22Rv1 (cell line): ENCODE measurements around the gene PRDM16.

Experiments used
- H3K27ac ChIP-seq: fragments of 450-650 bp; 2 replicates; pipeline ENCODE4 v1.5.1; 2017
- ZFX ChIP-seq: fragments of 450-650 bp; IDR thresholded peaks from 2 replicates; pipeline ENCODE4 v1.6.1; 2017; ENCODE audit warnings: antibody characterized with exemption, borderline replicate concordance
- TF ChIP-seq, protein P1 (sequence below): fragments of 450-650 bp; IDR thresholded peaks from 2 replicates; pipeline ENCODE4 v1.5.1; 2017; ENCODE audit warnings: mild to moderate bottlenecking

PRDM16 gene

GRCh38 chr1:3022976-3023375 lies 46.0 kb upstream of the PRDM16 start:
- TF ChIP-seq, protein P1, sequence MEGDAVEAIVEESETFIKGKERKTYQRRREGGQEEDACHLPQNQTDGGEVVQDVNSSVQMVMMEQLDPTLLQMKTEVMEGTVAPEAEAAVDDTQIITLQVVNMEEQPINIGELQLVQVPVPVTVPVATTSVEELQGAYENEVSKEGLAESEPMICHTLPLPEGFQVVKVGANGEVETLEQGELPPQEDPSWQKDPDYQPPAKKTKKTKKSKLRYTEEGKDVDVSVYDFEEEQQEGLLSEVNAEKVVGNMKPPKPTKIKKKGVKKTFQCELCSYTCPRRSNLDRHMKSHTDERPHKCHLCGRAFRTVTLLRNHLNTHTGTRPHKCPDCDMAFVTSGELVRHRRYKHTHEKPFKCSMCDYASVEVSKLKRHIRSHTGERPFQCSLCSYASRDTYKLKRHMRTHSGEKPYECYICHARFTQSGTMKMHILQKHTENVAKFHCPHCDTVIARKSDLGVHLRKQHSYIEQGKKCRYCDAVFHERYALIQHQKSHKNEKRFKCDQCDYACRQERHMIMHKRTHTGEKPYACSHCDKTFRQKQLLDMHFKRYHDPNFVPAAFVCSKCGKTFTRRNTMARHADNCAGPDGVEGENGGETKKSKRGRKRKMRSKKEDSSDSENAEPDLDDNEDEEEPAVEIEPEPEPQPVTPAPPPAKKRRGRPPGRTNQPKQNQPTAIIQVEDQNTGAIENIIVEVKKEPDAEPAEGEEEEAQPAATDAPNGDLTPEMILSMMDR, result no peak
- no peak for TF ChIP-seq ZFX
- no peak overlapping the region for H3K27ac ChIP-seq

GRCh38 chr1:3024019-3024418 lies 45.0 kb upstream of the PRDM16 start:
- TF ChIP-seq, protein P1, result no peak
- TF ChIP-seq ZFX, result no peak
- H3K27ac ChIP-seq, result no peak overlapping the region

- no peak overlapping the region for H3K27ac ChIP-seq
- TF ChIP-seq, protein P1, result no peak
- no peak for TF ChIP-seq ZFX
Observed at GRCh38 chr1:3024588-3024987, 44.4 kb upstream of the PRDM16 start.

- TF ChIP-seq, protein P1, result no peak
- no peak for TF ChIP-seq ZFX
- no peak overlapping the region for H3K27ac ChIP-seq
Observed at GRCh38 chr1:3026124-3026523, 42.9 kb upstream of the PRDM16 start.

GRCh38 chr1:3026581-3027391 lies 42.2 kb upstream of the PRDM16 start:
- H3K27ac ChIP-seq, result no peak overlapping the region
- TF ChIP-seq ZFX, result no peak
- TF ChIP-seq, protein P1, result no peak

- TF ChIP-seq, protein P1, result no peak
- TF ChIP-seq ZFX, result no peak
- no peak overlapping the region for H3K27ac ChIP-seq
Observed at GRCh38 chr1:3027611-3028371, 41.2 kb upstream of the PRDM16 start.
